Measurements from ENCODE around the gene IDUA. TPM values are rescaled to one million over a fixed set of nuclear protein-coding genes. Genes with fewer than 3 reads are reported as not detected.

IDUA gene
- total RNA-seq, 6 experiments from 2014 or later: 20.9 to 40.3 (median 23.3) TPM

GRCh38 chr4:999882-1000425 is 13.1 kb downstream of the IDUA start:
- DNase-seq: no peak
- Mint-ChIP-seq H3K27me3 (ENCODE audit: insufficient read depth) (peaks cover 18% of the 10 kb centered on the region), H3K4me3 (no peak overlapping the region), H3K36me3 (ENCODE audit: low read depth) (no peaks in the 10 kb centered on the region), H3K4me1 (ENCODE audit: low read depth) (no peaks in the 10 kb centered on the region), H3K27ac (no peak overlapping the region), H3K9me3 (no peaks in the 10 kb centered on the region)
- TF ChIP-seq CTCF (IDR thresholded peaks at IDR 0.05): no peak

DNA sequence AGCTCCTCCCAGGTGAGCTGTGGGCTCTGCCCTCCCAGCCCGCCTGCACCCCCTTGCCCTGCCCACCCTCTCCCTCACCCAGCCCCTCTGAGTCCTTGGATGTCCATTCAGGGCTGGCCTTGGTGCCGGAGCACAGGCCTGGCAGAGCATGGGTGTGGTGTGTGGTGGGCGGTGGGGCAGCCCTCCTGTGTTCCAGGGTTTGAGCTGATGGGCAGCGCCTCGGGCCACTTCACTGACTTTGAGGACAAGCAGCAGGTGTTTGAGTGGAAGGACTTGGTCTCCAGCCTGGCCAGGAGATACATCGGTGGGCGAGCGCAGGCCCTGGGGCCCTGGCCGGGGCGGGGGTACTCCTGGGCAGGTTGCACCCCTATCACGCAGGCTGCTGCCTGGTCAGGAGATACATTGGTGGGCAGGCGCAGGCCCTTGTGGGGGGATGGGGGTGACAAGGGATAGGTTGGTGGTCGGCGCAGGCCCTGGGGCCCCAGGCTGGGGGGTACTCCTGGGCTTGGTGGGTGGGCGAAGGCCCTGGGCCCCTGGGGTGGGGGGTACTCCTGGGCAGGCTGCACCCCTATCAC is 13.9 kb downstream of the IDUA start:
- DNase-seq: no peak
- Mint-ChIP-seq H3K4me3 (no peak overlapping the region), H3K27me3 (ENCODE audit: insufficient read depth) (peaks cover 18% of the 10 kb centered on the region), H3K9me3 (no peaks in the 10 kb centered on the region), H3K27ac (no peak overlapping the region), H3K4me1 (ENCODE audit: low read depth) (no peaks in the 10 kb centered on the region), H3K36me3 (ENCODE audit: low read depth) (no peaks in the 10 kb centered on the region)
- no peak for TF ChIP-seq CTCF (IDR thresholded peaks at IDR 0.05)

DNA sequence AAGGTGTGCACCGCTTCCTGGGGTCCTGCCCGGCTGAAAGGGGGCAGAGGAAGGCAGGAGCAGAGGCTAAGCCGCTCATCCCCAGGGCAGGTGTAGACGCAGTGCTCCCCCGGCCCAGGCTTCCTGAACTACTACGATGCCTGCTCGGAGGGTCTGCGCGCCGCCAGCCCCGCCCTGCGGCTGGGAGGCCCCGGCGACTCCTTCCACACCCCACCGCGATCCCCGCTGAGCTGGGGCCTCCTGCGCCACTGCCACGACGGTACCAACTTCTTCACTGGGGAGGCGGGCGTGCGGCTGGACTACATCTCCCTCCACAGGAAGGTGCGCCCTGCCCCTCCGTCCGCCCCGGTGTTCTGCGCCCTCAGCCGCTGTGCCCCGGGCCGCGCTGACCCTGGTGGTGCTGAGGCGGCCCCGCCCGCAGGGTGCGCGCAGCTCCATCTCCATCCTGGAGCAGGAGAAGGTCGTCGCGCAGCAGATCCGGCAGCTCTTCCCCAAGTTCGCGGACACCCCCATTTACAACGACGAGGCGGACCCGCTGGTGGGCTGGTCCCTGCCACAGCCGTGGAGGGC is 14.8 kb downstream of the IDUA start:
- Mint-ChIP-seq H3K27me3 (ENCODE audit: insufficient read depth) (peaks cover 22% of the 10 kb centered on the region), H3K4me1 (ENCODE audit: low read depth) (no peaks in the 10 kb centered on the region), H3K4me3 (no peak overlapping the region), H3K9me3 (peaks cover under 1% of the 10 kb centered on the region; the same call in 1 of the 2 replicates), H3K27ac (no peak overlapping the region), H3K36me3 (ENCODE audit: low read depth) (no peaks in the 10 kb centered on the region)
- no peak for DNase-seq
- no peak for TF ChIP-seq CTCF (IDR thresholded peaks at IDR 0.05)

GRCh38 chr4:1002131-1002630 is 15.3 kb downstream of the IDUA start:
- Mint-ChIP-seq H3K9me3 (peaks cover 5% of the 10 kb centered on the region), H3K4me1 (ENCODE audit: low read depth) (no peaks in the 10 kb centered on the region), H3K4me3 (no peak overlapping the region), H3K36me3 (ENCODE audit: low read depth) (no peaks in the 10 kb centered on the region), H3K27me3 (ENCODE audit: insufficient read depth) (peaks cover 27% of the 10 kb centered on the region), H3K27ac (no peak overlapping the region)
- DNase-seq: no peak
- no peak for TF ChIP-seq CTCF (IDR thresholded peaks at IDR 0.05)

DNA sequence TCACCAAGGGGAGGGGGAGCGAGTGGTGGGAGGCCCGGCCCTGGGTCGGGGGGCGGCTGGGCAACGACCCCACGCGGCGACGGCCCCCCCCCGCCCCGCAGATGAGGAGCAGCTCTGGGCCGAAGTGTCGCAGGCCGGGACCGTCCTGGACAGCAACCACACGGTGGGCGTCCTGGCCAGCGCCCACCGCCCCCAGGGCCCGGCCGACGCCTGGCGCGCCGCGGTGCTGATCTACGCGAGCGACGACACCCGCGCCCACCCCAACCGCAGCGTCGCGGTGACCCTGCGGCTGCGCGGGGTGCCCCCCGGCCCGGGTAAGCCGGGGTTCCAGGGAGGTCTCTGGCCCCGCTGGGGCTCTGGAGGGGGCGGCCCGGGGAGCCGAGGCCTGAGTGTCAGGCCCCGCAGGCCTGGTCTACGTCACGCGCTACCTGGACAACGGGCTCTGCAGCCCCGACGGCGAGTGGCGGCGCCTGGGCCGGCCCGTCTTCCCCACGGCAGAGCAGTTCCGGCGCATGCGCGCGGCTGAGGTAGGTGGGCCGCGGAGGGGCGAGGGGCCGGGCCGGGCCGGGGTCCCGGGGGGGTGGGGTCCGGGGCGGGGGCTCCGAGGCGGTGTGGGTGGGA is 15.9 kb downstream of the IDUA start:
- TF ChIP-seq CTCF (IDR thresholded peaks at IDR 0.05): no peak
- Mint-ChIP-seq H3K4me3 (no peak overlapping the region), H3K27me3 (ENCODE audit: insufficient read depth) (peaks cover 29% of the 10 kb centered on the region), H3K36me3 (ENCODE audit: low read depth) (no peaks in the 10 kb centered on the region), H3K9me3 (peaks cover 8% of the 10 kb centered on the region), H3K27ac (no peak overlapping the region), H3K4me1 (ENCODE audit: low read depth) (no peaks in the 10 kb centered on the region)
- no peak for DNase-seq

Measured in HFFc6 (cell line).